Stimulated activated CD8-positive, alpha-beta memory T cell treated with anti-CD3 and anti-CD28 coated beads, Interleukin-12 subunit alpha, Interleukin-12 subunit beta, amount 100 ng/mL, for 4 hours (primary cell): ENCODE results near the gene PGR.

ENCODE experiments used
- DNase-seq: peaks from one replicate; pipeline ENCODE4 v3.0.0-alpha.2; 2020; ENCODE audit warnings: low read depth

Gene PGR

DNA sequence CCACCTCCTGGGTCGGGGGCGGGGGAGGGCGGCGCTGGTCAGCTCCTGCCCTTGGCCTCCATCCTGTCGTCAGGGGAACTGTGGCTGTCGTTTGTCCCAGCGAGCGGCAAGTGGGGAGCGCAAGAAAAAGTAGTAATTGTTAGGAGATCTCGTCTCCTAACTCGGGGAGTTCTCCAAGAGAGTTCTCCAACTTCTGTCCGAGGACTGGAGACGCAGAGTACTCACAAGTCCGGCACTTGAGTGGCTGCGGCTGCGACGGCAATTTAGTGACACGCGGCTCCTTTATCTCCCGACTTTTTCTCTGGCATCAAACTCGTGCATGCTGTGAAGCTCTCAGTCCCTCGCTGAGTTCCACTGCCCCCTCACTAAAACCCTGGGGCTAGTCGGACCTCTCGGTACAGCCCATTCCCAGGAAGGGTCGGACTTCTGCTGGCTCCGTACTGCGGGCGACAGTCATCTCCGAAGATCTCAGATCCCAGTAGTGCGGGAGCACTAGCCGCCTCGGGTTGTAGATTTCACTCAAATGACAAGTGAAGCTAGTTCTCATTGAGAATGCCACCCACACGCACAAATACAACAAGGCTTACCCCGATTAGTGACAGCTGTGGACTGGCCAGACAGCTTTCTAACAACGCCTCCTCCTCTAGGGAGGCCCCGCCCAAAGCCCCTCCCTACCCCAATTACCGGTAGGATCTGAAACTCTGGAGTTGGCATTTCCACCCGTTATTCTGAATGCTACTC, at the start of gene PGR:
Gene PGR (minus strand): TSS at position 611 of the 741 bp plus-strand sequence. CDS start 743 bp downstream, outside the sequence.
- DNase-seq: no peak

DNA sequence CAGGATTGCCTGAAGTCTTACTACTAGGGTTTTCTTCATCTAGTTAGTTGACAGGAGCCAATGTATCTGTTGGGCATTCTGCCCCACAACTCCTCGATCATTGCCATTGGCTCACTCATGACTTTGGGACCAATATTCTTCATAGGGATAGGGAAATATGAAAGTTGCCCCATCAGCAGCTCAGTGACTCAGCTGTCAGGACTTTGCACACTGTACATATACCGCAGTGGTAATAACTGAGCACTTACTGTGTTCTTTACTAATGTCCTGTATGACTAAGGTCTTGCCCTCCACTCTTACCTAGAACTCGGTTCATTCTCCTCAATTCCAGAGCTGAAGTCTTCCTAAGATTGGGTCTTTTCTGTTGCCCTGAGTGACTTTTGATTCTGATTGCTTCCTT, 46.8 kb upstream of the PGR start:
- no peak for DNase-seq

DNA sequence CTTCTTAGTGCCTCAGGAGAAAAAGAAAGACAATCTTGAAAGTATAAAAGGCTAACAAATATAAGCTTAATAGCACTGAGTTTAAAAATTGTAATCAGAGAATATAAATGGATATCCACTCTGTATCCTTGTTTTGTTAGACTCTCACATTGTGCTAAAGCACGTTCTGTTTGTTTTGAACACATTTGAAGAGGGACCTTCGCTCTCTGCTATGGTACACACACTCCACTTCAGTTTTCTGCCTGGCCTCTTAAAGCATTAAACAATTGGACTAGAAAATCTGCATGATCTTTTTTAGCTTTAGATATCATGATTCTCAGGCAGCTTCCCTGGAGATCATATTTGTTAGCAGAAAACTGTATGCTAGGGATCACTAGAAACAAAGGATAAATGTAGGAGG, 40.3 kb upstream of the PGR start:
- DNase-seq: no peak

DNA sequence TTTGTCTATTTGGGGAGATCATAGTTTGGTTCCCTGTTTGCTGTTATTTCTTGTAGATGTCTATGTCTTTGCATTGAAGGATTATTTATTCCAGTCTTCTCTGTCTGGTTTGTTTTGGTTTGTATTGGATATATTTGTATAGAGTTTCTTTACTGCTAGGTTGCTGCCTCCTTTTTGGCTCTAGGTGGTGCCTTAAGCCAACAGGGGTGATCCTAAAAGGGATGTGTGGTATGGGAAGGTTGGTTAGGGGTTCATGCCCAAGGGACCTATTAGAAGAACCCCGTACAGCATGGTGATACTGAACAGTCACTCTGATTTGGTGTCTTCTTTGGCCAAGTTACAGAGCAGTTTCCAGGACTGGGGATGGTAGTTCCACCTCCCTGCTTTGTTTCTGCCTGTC, 36.4 kb upstream of the PGR start:
- no peak for DNase-seq

DNA sequence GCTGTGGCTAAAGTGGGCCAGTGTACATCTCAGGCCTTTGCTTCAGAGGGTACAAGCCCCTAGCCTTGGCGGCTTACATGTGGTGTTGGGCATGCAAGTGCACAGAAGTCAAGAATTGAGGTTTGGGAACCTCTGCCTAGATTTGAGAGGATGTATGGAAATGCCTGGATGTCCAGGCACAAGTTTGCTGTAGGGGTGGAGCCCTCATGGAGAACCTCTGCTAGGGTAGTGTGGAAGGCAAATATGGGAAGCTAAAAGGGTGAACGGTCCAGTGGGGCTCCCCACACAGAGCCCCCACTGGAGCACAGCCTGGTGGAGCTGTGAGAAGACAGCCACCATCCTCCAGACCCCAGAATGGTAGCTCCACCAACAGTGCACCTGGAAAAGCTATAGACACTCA, 28.5 kb upstream of the PGR start:
- no peak for DNase-seq

DNA sequence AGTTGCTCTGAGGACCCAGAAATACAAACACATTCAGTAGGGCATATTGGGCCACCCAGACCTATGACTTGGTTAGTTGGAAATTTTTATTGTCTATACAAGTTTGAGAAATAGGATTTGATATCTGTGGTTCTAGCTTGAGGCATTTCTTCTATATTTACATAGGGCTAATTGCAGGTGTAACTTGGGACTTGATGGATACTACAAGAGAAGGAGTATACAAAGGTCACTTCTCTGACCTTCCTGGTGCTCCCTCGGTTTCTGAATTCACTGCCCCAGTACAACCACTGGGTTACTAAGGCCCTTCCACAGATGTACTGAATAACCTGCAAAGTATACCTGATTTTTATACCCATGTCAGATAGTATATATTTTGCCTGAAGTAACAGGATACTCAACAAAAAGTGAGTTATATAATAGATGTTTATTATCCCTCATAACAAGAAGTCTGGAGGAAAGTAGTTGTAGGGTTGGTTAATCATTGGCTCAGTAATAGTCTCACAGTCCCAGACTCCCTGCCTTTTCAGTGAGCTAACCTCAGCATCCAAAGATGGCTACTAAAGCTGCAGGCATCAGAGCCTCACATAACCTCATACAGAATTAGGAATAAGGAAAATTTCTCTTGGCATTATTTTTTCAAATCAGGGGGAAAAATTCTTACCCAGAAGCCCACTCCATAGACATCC, 8.8 kb upstream of the PGR start:
- no peak for DNase-seq

DNA sequence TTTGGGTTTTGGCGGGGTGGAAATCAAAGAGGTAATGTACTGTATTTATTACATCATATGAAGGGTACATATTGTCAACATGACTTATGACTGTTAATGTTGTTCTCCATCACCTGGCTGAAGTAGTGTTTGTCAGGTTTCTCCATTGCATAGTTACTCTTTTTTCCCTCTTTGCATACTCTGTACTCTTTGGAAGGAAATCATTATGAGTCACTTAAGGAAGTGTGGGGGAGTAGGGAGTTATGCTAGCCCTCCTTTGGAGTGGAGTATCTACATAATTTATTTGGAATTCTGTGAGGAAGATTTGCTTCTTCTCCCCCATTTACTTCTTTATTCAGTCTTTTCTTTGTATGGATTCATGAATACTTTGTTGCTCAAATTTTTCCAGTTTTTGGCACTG, 3.6 kb upstream of the PGR start:
- DNase-seq: no peak

DNA sequence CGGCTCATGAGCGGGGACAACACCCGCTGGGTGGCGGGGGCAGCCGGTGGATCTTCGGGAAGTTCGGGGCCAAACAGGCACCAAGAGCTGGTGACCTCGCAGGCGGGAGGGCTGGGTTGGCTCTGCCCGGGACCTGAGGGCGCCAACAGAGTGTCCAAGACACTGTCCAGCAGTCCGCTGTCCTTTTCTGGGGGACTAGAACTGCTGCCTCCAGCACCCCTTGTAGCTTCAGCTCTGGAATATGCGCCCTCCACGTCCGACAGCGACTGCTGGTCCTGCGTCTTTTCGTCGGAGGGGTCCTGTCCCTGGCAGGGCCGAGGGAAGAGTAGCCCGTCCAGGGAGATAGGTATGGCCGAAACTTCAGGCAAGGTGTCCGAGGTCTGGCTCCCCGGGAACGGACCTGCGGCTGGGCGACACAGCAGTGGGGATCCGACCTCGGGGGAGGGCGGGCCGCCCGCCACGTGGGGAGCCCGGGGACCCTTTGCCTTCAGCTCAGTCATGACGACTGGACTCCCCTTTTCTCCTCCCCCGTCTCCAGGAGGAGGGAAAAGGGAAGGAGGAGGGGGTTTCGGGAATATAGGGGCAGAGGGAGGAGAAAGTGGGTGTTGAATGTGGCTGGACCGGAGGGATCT, 926 bp downstream of the PGR start:
- DNase-seq: no peak

DNA sequence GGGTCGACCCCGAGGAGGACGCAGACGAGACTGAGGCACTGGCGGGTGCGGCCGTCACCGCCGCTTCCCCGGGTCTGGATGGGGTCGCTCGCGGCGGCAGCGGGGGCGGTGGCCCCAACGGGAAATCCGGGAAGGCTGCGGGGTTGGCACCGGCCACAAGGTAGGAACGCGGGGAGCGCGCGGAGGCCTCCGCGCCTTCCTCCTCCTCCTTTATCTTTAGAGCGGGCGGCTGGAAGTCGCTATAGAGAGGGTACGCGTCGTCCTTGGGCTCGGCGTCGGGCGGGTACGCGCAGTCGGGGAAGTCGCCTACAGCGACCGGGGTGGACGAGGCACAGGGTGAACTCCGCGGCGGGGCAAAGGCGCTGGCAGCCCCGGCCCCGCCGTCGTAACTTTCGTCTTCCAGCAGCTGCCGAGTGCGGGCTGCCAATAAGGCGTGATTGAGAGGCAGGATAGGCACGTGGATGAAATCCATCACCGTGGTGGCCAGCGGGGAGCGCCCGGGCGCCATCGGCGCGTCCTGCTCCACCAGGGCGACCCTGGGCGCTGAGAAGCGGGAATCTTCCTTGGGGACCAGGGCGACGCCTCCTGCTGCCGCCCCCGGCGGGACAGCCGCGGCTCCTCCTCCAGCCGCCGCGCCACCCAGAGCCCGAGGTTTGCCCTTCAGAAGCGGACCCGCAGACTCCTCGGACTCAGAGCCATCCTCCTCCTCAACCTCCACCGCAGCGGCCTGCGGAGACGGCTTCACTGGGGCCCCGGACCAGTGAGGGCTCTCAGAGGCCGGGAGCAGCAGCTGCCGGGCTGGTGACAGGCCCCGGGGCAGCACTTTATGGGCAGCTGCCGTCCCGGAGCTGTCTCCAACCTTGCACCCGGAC, 1.7 kb downstream of the PGR start:
- no peak for DNase-seq

DNA sequence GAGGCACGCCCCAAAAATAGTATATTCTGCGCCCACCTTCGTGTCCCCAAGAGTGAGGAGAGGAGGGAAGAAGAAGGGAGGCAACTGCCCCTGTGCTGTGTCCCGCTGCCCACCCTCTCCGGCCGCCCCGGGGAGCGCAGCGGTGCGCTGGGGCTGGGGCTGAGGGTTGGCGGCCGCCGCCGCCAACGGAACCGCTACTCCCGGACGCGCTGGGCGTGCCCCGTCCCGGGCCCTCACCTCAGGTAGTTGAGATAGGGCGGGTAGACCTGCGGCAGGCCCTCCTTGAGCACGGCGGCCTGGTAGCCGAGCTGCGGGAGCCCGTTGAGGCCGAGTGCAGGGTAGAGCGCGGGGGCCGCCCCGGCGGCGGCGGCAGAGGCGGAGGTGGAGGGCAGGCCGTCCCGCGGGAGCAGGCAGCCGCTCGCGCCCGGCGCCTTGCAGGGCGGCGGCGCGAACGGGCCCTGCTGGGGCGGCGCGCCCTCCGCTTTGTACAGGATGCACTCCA, 2.4 kb downstream of the PGR start:
- no peak for DNase-seq

DNA sequence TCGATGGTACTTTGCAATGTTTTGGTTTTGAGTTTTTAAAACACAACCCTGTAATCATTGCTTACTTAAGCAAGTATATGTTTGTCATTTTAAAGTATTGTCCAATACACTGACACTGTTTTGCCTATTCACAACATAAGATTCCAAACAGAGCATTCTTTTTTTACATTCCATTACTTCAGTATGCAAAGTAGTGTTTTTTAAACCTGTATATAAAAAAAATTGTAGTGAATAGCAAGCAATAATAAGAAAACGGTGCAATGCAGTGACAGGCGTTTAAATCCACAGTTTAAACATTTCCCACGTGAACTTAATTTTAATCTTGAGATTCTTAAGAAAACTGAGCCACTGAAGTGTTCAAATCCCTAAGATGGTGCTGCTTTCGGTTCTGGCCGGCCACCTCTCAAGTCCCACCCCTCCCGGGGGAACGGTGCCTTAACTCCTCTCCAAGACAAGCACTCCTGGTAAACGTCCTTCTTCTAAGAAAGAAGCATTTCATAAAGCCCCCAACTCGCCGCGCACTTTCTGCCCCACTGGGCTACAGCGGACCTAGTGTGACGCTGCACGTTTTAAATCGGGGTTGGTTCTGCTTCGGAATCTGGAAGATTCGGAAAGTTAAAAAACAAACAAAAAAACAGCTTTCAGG, 2.9 kb downstream of the PGR start:
- no peak for DNase-seq

DNA sequence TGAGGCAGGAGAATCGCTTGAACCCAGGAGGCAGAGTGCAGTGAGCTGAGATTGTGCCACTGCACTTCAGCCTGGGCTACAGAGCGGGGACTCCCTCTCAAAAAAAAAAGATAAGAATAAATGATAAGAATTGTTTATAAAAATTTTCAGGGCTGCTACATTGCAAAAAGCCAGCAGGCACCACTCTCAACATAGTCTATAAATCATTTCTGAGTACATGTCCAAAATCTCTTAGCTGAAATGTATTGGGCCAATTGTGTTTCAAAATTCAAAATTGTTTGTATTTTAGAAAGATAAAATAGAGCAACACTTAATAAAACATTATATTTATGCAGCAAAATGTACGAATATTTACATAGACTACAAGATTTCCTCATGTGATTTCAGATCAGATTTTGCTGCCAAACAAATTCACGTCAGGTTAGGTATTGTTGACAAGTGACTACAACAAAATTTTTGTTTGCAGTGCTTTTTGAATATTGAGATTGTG, 13.9 kb downstream of the PGR start:
- DNase-seq: no peak

DNA sequence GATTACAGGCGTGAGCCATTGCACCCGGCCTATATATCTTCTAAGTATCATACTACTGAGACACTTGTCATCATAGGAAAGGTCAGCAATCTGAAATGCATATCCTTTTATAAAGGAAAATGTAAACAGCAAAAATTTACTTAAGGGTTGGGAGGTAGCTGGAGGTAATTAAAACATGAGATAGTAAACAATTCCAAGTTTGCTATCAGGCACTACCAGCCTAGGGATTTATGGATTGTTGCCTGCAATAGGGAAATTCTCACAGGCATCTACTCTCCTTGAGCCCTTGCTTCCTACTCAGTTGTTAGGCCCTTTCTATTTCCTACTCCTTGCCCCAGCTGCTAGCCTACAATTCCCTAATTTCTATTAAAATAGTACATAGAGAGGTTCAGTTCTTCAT, 16.1 kb downstream of the PGR start:
- no peak for DNase-seq

DNA sequence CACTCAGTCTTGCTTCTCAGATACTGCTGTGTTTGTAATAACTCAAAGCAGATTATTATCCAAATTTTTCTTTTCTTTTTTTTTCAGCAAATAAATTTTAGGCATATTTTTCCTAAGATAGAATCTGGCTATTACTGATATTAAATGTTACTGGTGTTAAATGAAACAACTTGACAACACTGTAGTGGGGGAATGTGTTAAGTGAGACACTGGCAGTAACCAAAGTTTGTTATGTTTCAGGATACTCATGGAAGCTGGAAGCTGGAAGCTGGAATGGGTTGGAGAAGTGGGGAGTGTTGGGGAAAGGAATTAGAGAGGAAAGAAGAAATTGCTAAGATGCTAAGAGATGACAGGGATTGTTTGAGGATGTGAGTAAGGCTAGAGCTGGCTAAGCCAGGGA, 24.9 kb downstream of the PGR start:
- no peak for DNase-seq

DNA sequence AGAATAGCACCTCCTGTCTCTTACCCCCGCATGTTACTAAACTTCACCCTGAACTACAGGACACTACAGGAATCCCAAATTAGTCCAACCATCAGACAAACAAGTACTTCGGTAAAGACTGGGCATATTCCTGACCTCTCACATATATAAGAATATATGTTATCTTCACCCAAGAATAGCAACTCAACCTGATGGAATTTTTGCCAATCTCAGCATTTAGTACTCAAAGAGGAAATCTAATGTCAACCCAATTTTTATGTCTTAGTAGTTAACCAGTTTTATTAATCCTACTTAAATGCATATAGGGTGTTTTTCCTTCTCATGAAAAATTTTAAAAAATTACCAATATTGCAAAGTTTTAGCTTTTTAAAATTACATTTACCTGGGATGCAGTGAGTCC, 26.2 kb downstream of the PGR start:
- DNase-seq: no peak

DNA sequence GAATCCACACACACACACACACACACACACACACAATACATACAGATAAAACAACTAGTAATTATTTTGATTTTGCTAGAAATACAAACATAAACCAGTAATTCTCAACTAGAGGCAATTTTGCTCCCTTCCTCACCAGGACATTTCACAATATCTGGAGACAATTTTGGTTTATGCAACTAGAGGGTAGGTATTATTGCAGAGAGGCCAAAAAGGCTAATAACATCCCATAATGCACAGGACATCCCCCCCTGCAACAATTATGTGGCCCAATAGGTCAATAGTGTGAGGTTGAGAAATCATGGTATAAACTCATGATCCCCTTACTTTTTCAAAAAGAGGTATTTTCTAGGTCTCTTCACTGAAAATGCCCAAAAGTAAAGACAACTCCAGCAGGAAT, 29.0 kb downstream of the PGR start:
- no peak for DNase-seq

DNA sequence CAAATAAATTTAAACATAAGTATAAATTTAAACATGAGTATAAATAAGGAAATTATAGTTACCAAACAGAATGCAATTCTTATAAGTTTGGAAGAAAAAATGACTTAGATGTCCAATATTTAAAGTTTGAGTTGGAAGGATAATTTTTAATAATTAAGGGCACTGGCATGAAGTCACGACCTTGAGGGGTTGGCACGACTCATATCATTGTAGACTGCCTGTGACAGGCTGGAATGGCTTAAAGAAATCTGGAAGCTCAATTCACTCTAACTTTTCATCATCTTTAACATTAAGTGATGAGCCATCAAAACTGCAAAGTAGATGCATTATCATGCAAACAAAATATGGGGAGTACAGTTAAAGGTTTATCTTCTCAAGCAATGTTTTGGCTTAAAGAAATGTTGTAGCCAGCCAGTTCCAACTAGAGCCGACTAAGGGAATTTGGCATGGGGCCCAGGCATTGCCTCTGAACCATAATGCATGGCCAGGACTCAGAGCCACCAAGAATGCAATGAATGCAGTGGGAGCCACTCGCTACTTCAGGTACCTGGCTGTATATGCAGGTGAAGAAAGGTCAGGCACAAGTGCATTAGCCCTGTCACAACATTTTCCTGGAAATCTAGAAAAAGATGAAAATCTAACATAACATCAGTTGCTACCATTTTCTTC, 33.4 kb downstream of the PGR start:
- DNase-seq: no peak

DNA sequence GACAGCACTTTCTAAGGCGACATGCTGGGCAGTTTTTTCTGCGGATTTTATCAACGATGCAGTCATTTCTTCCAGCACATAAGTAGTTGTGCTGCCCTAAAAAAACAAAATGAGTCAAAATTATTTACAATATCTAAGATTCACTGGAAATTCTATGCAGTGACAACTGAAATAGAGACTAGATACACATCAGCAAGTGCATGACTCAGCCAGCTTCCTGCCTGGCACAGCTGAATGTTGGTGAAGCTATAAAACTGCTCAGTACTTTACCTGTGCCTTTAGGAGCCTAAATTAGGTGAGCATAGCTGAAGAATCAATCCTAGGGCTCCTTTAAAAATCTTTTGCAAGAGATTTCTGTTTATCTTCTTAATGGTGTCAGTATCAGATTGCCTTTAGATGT, 37.8 kb downstream of the PGR start:
- no peak for DNase-seq

DNA sequence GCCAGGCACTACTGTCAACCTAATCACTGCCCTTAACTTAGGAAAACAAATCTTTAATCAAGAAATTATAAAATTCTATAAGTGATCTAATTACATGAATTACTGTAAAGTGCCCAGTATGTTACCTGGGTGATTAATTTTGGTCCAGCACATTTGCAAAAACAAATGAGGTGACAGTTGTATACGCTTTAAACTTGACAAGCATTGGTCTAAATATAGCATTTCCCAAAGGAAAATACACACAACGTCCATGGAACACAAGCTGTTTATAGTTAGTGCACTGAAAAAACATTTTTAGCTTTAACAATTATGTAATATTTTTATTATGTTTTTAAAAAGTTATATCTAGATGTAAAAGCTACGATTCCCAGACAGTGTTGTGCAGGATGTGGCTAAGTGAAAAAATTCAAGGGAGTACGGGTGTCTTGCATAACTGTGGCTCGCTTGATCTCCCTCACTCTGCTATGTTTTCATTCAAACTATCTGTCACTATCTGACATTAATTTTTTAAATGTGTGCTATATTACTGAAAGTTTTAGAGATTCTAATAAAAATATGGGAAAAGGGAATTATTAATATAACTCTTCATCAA, 38.8 kb downstream of the PGR start:
- no peak for DNase-seq

DNA sequence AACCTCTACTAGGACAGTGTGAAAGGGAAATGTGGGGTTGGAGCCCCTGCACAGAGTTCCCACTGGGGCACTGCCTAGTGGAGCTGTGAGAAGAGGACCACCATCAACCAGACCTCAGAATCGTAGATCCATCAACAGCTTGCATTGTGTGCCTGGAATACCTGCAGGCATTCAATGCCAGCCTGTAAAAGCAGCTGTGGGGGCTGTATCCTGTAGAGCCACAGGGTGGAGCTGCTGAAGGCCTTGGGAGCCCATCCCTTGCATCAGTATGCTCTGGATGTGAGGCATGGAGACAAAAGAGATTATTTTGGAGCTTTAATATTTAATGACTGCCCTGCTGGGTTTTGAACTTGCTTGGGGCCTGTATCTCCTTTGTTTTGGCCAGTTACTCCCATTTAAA, 46.3 kb downstream of the PGR start:
- DNase-seq: no peak

DNA sequence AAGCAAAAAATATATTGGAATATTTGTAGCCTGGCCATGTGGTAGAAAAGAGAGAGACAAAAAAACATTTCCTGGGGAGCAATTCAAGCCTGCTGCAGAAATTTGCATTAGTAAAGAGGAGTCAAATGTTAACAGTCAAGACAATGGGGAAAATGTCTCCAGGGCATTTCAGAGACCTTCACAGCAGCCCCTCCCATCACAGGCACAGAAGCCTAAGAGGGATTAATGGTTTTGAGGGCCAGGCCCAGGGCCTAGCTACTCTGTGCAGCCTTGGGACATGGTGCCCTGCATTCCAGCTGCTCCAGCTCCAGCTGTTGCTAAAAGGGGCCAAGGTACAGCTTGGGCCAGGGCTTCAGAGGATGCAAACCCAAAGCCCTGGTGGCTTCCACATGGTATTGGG, 46.8 kb downstream of the PGR start:
- no peak for DNase-seq
